ENCODE measurements around the gene SPECC1L.
"Not testable (repeated sequence)": the region's sequence is repeated elsewhere in the genome, so short reads cannot be mapped to it uniquely, and the experiment has no call there.

Gene SPECC1L

GRCh38 chr22:24289741-24290163 lies 19.1 kb downstream of the SPECC1L start:
- DNase-seq (ENCODE audit: extremely low read depth, low read depth) = no peak
- no peak overlapping the region for H3K4me3 ChIP-seq (replicated peaks; ENCODE audit: low read depth, low read length)
- TF ChIP-seq CTCF (IDR thresholded peaks at IDR 0.05; ENCODE audit: low read depth, low read length, missing control alignments) = no peak

GRCh38 chr22:24290459-24290858 lies 19.8 kb downstream of the SPECC1L start:
- no peak for TF ChIP-seq CTCF (IDR thresholded peaks at IDR 0.05; ENCODE audit: low read depth, low read length, missing control alignments)
- H3K4me3 ChIP-seq (replicated peaks; ENCODE audit: low read depth, low read length) = no peak overlapping the region
- DNase-seq (ENCODE audit: extremely low read depth, low read depth) = no peak

GRCh38 chr22:24291515-24292201 lies 21.0 kb downstream of the SPECC1L start:
- DNase-seq (ENCODE audit: extremely low read depth, low read depth) = no peak
- TF ChIP-seq CTCF (IDR thresholded peaks at IDR 0.05; ENCODE audit: low read depth, low read length, missing control alignments) = no peak
- H3K4me3 ChIP-seq (replicated peaks; ENCODE audit: low read depth, low read length) = no peak overlapping the region

GRCh38 chr22:24292202-24292830 lies 21.7 kb downstream of the SPECC1L start:
- not testable (repeated sequence) for DNase-seq (ENCODE audit: extremely low read depth, low read depth)

GRCh38 chr22:24294913-24295312 lies 24.3 kb downstream of the SPECC1L start:
- H3K4me3 ChIP-seq (replicated peaks; ENCODE audit: low read depth, low read length); DNase-seq (ENCODE audit: extremely low read depth, low read depth): not testable (repeated sequence)

More at GRCh38 chr22:24292202-24292830, 21.7 kb downstream of the SPECC1L start:
- not testable (repeated sequence) for H3K4me3 ChIP-seq (replicated peaks; ENCODE audit: low read depth, low read length)

GRCh38 chr22:24298497-24299155 lies 28.0 kb downstream of the SPECC1L start:
- not testable (repeated sequence) for H3K4me3 ChIP-seq (replicated peaks; ENCODE audit: low read depth, low read length); DNase-seq (ENCODE audit: extremely low read depth, low read depth)

- not testable (repeated sequence) for DNase-seq (ENCODE audit: extremely low read depth, low read depth); H3K4me3 ChIP-seq (replicated peaks; ENCODE audit: low read depth, low read length)
These were observed 29.9 kb downstream of the SPECC1L start for GRCh38 chr22:24300522-24300921.

GRCh38 chr22:24302591-24302990 lies 32.0 kb downstream of the SPECC1L start:
- no peak overlapping the region for H3K4me3 ChIP-seq (replicated peaks; ENCODE audit: low read depth, low read length)
- no peak for TF ChIP-seq CTCF (IDR thresholded peaks at IDR 0.05; ENCODE audit: low read depth, low read length, missing control alignments)
- DNase-seq (ENCODE audit: extremely low read depth, low read depth) = no peak

- no peak overlapping the region for H3K4me3 ChIP-seq (replicated peaks; ENCODE audit: low read depth, low read length)
- no peak for TF ChIP-seq CTCF (IDR thresholded peaks at IDR 0.05; ENCODE audit: low read depth, low read length, missing control alignments)
- DNase-seq (ENCODE audit: extremely low read depth, low read depth) = no peak
These were observed 32.4 kb downstream of the SPECC1L start for GRCh38 chr22:24303007-24303406.

Measured in HFF-Myc (cell line).